DMS79 (cell line): ENCODE results near the gene ACOT12.
A peak's percentile ranks its signal among the peaks of the same experiment; 100 is the strongest.
"Not testable (repeated sequence)": the region's sequence is repeated elsewhere in the genome, so short reads cannot be mapped to it uniquely, and the experiment has no call there.

Experiments
- DNase-seq: peaks from one replicate; lab custom pipeline; 2025; lab: John Stamatoyannopoulos, UW

Gene ACOT12

GRCh38 chr5:81338213-81338612, 55.7 kb downstream of the ACOT12 start:
- not testable (repeated sequence) for DNase-seq

GRCh38 chr5:81337803-81338202, 56.1 kb downstream of the ACOT12 start:
- no peak for DNase-seq

- no peak for DNase-seq
Measured at GRCh38 chr5:81336556-81336955, 57.4 kb downstream of the ACOT12 start.

- DNase-seq, result no peak
Measured at GRCh38 chr5:81335946-81336345, 58.0 kb downstream of the ACOT12 start.

- no peak for DNase-seq
Measured at GRCh38 chr5:81334304-81335061, 59.5 kb downstream of the ACOT12 start.

GRCh38 chr5:81326554-81326953, 67.4 kb downstream of the ACOT12 start:
- DNase-seq, result no peak

GRCh38 chr5:81317536-81317935, 76.4 kb downstream of the ACOT12 start:
- DNase-seq, result no peak

GRCh38 chr5:81316571-81316970, 77.4 kb downstream of the ACOT12 start:
- DNase-seq, result no peak

- no peak for DNase-seq
Measured at GRCh38 chr5:81315830-81316229, 78.1 kb downstream of the ACOT12 start.

- DNase-seq, result no peak
Measured at GRCh38 chr5:81315336-81315735, 78.6 kb downstream of the ACOT12 start.

- DNase-seq, result no peak
Measured at GRCh38 chr5:81314581-81314980, 79.4 kb downstream of the ACOT12 start.

GRCh38 chr5:81313686-81314085, 80.2 kb downstream of the ACOT12 start:
- no peak for DNase-seq

GRCh38 chr5:81313278-81313677, 80.7 kb downstream of the ACOT12 start:
- DNase-seq, result no peak

- peak; percentile 96 for DNase-seq
Measured at GRCh38 chr5:81310402-81311063, 83.4 kb downstream of the ACOT12 start.

GRCh38 chr5:81308836-81309235, 85.1 kb downstream of the ACOT12 start:
- no peak for DNase-seq

- no peak for DNase-seq
Measured at GRCh38 chr5:81305785-81306184, 88.1 kb downstream of the ACOT12 start.

GRCh38 chr5:81303563-81303962, 90.4 kb downstream of the ACOT12 start:
- DNase-seq, result no peak

GRCh38 chr5:81302596-81302995, 91.3 kb downstream of the ACOT12 start:
- DNase-seq, result no peak

GRCh38 chr5:81301271-81302015, 92.5 kb downstream of the ACOT12 start, which contains the start of gene ZCCHC9:
Gene ZCCHC9, plus strand, starts transcription at chr5:81301587. Its CDS starts 3,171 bp downstream, at chr5:81304758.
- DNase-seq, result peak; percentile 82

GRCh38 chr5:81300921-81301270, 93.0 kb downstream of the ACOT12 start:
- DNase-seq, result no peak

GRCh38 chr5:81297531-81297930, 96.4 kb downstream of the ACOT12 start:
- no peak for DNase-seq

- DNase-seq, result not testable (repeated sequence)
Measured at GRCh38 chr5:81294021-81294420, 99.9 kb downstream of the ACOT12 start.

- DNase-seq, result no peak
Measured at GRCh38 chr5:81292130-81292529, 101.8 kb downstream of the ACOT12 start.
